DLD1 (cell line): ENCODE measurements around the gene BMP2K.

ENCODE experiments used
- in situ Hi-C: cut with HindIII; loops from 2 replicates; pipeline ENCODE4 v1.10.0; 2017; ENCODE audit warnings: low sequenced_read_pairs

Gene BMP2K

DNA sequence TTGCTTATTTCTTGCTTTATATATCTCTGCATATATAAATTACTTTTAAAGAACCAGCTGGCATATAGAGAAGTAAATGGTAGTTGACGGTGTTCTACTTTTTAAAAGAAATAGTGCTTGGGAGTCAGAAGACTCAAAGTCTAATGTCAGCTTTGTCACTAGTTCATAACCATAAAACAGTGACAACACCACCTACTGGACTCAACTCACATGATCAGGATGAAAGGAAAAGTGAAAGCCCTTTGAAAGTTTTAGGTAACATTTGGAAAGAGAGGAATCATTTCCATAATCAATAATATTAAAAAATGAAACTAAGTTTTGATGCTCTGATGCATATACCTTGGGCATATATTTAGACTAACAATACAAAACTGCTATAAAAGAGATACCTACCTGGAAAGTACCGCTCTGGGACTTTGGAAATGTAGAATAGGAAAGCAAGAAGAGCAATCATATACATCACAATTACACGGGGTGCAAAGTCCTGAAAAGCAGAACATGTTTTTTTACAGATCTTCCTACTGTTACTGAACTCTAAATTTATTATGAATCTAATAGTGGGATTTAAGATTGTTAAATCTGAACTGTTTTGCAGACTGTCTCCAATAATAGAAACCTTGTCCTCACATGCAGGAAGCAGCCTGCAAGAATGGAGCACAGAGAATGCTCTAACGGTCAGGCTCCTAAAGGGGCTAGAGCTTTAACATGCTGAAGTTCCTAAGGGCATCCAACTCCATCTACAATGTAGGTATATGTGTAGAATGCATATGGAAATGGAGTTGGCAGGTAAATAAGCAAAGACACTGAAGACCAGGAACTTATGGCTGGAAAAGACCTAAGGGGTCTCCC lies 147.5 kb downstream of the BMP2K start:
- in situ Hi-C loops: no loop called here

DNA sequence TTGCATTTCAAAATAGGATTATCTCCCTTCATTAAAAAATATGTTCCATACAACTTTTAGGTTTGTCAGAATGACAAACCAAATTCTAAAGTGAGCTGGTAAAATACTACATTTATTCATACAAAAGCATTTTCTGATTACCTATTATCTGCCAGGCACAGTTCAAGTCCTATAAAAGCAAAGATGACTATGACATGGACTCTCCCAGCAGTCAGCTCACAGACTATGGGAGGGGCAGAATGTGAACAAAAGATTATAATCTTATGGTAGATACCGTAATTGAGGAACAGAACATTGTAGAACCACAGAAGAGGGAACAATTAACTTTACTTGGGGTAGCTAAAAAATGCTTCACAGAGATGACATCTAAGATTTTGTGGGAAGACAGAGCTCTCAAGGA lies 150.7 kb downstream of the BMP2K start:
- in situ Hi-C loops: no loop called here

DNA sequence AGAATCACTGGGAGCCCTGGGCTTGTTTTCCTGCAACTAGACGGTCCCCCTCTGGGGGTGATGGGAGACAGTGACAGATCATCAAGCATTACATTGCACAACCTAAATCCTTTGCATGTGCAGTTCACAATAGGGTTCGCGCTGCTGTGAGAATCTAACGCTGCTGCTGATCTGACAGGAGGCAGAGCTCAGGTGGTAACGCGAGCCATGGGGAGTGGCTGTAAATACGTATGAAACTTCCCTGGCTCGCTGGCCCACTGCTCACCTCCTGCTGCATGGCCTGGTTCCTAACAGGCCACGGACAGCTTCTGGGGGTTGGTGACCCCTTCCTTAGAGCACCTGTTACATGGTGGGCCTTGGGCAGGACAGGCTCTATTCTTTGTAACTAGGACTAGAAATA lies 152.7 kb downstream of the BMP2K start:
- in situ Hi-C loops: no loop called here

DNA sequence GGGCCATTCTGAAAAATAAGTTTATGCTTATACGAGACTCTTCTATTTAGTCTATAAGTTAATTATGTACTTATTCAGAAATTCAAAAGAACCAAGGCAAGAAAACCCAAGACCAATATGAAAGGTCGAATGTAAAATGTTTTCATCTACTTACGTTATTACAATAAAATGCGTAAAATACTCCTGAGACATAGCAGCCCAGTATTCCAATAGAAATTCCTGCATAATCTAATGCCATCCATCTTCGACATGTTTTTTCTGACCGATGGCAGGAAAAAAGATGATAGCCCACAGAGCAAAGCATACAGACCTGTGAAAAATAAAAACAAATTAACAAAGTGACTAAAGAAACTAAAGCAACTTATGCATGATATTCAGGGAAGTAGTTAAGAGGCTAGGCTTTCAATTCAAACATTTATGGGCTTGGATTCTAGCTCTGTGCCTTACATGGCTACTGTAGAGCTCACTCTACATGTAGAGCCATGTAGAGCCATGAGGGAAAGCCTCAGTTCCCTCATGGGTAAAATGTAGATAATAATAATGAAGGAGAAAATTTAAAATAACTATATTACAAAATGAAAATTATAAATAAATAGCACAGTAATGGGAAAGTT lies 154.0 kb downstream of the BMP2K start:
- in situ Hi-C loops: no loop called here

DNA sequence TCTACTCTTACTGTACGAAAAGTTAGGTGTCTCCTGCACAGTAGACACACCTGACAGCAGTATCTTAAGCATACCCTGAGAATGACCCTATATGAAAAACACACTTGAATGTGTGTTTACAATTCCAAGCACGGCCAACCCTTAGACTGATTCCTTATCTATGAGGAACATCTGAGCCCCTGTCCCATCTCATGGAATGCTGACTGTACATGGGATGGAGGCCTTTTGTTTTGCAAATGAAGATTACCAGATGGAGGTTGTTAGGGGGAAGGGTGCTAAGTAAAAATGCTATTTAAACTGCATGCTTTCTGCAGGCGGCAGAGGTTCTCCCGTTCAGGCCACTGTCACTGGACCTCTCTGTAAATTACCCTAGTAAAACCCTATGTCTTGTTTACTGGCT lies 160.8 kb downstream of the BMP2K start:
- in situ Hi-C loops: no loop called here

DNA sequence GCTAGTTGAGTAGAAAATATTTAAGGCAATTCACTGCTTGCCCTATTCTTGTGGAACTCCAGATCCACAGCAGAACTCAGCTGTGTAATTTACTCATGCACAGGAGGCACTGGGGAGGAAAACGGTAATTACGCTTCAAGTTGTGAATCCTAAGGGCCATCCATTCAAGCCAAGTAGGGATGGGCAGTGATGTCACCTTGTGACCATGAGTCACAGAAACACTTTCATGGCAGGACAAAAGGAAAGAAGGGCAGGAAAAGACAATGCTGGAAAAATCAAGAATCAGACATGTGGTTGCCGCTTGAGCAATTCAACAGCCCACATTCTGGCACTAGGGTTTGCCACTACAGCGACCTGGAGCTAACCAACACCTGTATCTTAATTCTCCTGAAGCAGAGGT lies 161.7 kb downstream of the BMP2K start:
- in situ Hi-C loops: no loop called here

DNA sequence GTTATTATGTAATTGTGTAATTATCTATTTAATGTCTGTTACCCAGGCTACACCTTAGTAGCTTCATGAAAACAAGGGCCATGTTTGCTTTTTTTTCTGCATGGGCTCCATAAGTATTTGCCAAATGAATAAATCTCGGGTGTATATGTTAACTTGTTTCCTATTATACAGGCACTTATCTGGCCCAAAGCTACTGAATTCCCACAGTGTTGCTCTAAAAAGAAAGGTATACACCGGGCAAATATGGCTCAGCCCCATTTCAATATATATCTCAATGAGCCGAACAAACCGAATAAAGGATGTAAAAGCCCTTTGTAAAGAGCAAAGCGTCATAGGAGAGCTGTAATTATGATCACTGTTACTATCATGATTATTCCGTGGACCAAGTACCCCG lies 162.3 kb downstream of the BMP2K start:
- in situ Hi-C loops: no loop called here

DNA sequence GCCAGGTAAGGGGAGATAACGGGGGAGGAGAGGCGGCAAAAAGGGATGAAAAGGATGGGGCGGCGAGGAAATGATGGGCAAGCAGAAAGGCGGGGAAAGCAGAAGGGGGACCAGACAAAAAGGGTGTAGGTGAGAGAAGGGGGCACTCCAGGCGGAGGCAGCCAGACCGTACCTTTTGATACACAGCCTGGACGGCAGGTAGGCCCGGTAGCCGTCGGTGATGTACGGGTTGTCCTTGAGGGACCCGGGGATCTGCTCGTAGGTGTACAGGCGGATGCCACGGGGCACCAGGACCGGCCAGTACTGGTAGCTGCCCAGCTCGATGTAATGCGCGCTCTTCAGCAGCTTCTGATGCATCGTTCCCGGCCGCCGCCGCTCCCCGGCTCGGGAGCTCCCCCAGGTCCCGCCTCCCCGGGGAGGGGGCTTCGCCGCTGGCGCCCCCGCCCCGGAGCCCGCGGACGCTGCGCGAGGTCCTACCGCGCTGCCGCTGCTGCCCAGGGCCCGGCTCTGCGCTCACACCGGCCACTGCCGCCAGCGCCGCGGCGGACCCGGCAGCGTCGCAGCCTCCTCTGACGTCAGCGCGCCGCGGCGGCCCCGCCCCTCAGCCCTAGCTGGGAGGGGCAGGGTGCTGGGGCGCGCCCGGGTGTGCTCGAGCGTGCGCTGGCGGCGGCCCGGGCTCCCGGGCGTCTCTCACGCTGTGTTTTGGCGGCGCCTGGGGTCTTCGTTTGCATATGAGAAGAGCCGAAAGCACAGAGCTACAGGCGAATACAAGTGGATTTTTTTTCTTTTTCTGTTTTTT lies 162.9 kb downstream of the BMP2K start, which contains the start of gene PAQR3:
TSS of gene PAQR3 (minus strand) at position 571 of the 799 bp plus-strand sequence. CDS start at position 357, 214 bp downstream.
- in situ Hi-C loops: no loop called here

DNA sequence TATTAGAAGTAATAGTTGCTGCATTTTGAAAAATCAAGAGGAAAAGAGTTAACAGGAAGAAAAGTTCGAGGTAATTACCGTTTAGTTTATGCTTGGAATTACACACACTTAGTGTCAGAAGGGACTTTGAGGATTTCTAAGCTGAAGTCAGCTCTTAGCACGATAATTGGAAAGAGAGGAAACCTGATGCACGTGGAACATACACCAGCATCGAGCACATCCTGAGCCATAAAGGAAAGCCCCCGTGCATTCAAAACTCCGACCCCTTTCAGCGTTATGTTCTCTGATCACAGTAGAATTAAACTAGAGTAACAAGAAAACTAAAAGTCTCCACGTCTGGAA lies 163.5 kb downstream of the BMP2K start:
- in situ Hi-C loops: no loop called here

DNA sequence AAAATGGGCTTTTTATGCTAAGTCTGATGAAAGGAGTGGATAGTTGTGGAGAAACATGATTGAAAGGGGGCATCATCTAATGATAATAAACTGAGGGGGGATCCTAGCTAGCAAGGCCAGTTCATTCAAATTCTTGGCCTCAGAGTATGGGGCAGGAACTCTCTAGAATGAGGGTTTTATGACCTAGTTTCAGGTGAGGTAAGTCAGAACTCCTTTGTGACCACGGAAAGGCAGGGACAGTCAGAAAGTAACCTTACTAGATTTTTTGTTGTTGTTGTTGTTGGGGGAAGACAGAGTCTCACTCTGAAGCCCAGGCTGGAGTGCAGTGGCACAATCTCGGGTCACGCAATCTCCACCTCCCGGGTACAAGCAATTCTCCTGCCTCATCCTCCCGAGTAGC lies 164.6 kb downstream of the BMP2K start:
- in situ Hi-C loops: no loop called here

DNA sequence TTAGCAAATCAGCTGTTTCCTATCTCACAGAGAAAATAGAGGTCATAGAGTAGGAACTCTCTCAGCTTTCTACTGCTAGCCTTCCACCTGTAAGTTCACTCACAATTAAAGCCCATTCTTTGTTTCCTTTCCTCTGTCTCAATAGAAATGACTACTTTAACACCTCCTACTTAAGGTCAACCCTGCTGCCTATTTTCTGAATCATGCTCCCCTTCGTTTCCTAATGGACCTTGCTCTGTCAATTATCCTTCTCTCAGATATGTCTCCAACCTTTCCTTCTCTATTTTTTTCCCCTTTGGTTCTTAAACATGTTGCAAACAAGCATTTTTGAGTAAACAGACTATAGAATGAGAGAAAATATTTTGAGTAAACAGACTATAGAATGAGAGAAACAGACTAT lies 168.2 kb downstream of the BMP2K start:
- in situ Hi-C loops: no loop called here

DNA sequence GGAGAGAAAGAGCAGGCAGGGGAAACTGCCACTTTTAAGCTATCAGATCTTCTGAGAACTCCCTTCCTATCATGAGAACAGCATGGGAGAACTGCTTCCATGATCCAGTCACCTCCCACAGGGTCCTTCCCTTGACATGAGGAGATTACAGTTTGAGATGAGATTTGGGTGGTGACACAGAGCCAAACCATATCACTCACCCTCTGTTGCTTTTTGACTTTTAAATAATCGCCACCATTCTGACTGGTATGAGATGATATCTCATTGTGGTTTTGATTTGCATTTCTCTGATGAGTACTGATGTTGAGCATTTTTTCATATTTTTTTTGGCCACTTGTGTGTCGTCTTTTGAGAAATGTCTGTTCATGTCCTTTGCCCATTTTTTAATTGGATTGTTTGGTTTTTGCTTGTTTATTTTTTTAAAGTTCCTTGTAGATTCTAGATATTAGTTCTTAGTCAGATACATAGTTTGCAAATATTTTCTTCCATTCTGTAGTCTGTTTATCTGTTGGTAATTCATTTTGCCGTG lies 169.6 kb downstream of the BMP2K start:
- in situ Hi-C loops: no loop called here

DNA sequence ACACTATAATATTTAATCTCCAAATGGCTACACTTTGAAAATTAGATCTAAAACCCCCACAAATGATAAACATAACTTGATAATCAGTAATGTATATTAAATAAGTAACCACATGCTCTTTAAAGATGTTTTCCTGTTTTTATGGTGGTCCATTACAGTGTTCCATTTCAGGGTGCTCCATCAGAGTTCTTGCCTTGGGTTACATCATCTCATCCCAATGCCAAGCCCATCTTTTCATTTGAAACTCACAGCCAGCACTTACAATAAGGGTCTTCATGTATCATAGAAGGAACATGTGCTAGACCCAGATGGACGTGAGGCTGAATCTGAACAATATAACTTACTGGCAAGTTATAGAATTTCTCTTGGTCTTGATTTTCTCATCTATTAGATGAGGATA lies 173.6 kb downstream of the BMP2K start:
- in situ Hi-C loops: no loop called here

DNA sequence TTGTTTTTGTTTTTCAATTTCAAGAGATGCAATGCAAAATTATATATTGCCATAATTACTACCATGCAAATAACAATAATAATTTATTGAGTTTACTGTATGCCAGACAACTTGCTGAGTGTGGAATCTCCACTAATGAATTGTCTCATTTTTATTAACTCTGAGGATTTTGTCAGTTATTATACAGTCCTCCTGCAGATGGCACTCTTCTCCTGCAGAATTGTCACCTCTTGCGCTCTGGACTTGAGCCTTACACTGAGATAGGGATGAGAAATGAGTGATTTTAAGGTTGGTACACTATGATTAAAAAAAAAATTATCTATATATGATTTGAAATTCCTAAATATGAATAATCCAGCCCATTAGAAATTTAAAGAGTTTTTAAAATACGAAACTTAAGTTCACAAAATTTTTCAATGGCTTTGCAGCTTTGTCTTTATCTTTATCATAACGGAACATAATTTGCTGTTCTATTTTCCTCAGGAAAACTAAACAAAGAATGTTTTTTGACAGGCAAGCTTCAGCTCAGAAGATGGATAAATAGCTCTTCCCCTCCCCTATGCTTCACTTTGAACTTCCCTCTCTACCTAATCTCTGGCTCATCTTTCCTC lies 175.8 kb downstream of the BMP2K start:
- in situ Hi-C loops: no loop called here

DNA sequence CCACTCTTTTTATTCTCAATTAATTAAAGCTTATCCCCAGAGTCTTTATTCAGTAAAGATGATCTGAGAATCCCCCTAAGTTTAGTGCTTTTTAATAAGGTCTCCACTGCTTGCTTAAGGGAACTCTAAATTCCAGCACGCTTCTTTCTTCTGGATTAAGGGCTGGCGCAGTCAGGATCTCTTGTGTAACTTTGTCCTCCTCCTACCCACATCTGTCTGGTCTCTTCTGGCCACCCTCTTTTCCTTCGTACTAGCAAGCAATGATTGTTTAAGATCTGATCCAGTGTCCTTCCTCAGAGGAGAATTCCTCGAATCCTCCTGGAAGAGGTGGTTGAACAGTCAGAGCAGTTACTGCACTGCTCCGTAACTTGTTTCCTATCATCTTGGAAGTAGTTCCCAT lies 177.1 kb downstream of the BMP2K start:
- in situ Hi-C loops: no loop called here

DNA sequence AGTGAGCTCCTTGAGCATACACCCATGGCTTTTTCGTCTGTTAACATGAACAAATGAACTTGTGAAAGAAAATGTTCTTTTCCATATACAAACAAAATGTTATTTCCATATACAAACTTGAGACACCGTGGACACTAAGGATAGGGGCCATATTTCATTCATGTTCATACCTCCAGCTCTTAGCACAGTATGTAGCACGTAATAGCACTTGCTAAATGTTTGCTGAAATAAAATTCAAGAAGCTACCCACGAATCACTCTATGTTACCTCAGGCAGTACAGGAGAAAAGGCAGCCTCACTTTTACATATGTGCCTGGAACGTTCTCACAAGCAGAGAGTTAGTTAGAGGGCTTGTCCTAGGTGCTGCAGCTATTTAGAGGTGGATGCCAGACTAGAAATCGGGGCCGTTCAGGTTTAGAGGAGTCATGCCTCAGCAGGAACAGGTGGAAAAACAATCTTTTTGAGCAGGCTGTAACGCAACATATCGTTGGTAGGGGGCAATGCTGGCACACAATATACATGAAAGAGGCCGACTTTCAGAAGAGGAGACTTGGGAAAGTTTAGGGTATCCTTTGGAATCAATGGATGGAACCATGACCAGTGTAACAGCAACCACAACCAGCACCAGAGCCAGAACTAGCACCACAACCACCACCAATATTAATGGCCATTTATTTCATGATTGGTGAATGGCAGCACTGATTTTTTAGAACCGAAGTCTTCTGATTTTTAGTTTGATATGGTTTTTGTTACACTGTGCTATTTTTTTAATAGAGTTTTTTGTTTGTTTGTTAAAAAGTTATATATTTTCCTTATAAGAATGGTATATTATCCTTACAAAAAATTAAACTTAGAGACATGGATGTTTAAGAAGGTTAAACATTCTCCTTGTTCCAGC lies 177.9 kb downstream of the BMP2K start:
- in situ Hi-C loops: no loop called here

DNA sequence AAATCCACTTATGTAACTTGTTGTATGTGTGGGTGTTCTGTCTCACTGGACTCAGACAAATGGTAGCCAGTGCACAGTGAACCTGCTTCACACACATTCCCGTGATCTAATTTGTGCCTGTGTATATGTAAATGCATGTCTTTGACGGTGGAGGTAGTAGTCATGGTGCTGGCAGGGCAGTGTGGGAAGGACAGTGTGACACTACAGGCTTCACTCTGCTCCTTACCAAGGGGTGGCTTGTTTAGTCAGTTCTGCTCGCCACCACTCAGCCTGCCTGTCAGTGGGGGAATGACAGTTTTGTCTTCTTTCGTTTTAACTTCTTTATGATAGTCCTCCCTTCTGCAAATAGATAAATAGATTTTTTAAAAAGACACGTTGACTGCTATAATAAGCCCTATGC lies 180.8 kb downstream of the BMP2K start:
- in situ Hi-C loops: no loop called here

DNA sequence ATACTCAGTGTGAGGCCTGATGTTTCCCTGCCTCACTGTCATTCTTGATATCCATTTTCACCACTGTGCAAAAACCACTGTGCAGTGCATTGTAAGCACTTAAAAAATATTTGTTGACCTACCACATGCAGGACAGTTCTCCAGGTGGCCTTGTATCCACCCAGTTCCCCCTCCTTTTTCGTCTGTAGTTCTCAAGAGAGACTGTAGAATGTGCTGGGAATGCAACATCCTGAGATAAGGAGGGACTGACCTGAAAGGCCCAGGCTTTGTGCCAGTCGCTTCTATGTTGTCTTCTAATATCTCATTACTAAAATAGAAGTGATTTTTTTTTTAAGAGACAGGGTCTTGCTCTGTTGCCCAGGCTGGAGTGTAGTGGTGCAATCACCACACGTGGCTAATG lies 184.8 kb downstream of the BMP2K start:
- in situ Hi-C loops: no loop called here
